Measurements from ENCODE around the gene TP53I11.

The TP53I11 gene

GRCh38 chr11:44938066-44938691 is 12.5 kb downstream of the TP53I11 start:
- no peak for DNase-seq

- no peak for DNase-seq
Observed at GRCh38 chr11:44936951-44937543, 13.6 kb downstream of the TP53I11 start.

DNA sequence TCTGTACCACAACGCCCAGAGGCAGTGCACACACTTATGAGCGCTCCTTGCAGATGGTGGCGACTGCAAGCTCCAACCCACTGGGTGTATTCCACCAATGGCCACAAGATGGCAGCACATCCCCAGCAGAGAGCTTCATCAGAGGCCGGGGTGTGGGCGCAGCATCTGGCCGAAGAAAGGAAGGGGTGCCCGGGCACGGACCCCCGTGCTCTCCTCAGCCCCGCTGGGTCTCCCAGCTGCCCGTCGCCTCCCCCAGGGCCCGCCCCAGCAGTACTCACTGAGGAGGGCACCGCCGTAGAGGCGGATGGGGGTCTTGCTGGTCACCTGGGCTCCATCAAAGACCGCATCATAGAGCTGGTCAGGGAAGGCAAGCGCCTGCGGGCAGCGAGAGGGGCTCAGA is 14.2 kb downstream of the TP53I11 start:
- peak; percentile 52 for DNase-seq

GRCh38 chr11:44934735-44935250 is 15.9 kb downstream of the TP53I11 start:
- DNase-seq: no peak

- DNase-seq: no peak
Observed at GRCh38 chr11:44934110-44934509, 16.6 kb downstream of the TP53I11 start.

DNA sequence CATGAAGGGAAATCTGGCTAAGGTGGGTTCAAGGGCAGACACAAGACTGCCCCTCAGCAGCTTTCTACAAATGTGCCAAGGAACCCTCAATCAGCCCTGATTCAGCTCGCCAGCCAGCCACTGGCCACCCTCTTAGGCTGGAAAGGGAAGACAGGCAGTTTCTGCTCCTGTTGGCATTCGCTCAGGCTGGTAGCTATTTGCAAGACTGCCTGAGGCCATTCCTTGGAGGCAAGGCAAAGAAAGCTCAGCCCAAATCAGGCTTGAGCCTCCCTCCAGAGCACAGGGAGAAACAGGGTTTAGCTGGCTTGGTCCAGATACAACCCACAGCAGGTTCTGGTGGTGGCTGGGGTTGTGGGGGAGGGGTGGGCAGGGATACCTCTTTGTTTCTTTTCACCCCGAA is 19.2 kb downstream of the TP53I11 start:
- no peak for DNase-seq

DNA sequence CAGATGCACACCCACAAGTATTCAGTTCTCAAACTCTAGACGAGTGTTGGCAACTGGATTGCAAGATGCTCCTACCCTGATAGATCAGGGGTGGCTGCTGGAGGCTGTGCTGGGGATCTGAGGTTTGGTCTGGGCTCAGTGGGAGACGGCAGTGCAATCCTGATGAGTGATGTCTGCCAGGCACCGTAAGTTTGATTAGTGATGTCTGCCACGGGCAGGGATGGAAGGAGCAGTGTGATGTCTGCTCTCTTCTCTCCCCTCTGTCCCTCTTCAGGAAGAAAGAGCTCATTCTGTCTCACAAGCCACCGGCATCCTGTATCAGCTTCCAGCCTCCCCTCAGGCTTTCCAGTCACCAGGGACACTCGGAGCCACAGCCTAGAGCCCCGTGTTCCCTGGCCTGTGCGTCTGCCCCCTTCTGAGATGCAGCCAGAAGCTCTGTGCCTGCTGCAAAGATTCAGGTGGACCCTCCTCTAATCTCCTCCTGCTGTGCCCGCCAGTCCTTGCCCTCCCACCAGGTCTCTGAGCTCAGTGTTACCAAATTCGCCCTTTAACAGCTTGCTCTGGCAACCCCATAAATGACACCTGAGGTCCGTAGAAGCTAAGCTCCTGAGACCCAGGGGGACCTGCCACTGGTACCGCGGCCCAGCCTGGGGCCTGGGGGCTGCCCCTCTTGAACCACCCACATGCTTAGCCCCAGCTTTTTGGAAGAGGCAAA is 19.9 kb downstream of the TP53I11 start:
- DNase-seq: no peak

DNA sequence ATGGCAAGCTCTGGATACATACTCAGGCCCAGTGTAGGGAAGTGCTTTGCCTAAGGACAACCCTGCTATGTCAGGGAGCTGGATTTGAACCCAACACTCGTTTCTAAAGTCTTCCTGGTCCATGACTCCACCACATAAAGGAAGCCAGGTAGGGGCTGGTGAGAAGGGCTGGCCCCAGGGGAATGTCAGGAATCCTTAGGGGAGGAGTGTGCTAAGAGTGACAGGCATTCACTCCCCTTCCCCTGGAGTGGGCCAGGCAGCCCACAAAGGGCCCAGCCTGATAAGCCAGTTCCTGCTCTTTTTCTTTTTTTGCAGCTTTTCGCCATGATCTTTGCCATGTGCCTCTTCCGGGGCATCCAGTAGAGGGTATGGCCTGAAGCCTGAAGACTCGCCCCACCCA is 21.9 kb downstream of the TP53I11 start:
- no peak for DNase-seq

DNA sequence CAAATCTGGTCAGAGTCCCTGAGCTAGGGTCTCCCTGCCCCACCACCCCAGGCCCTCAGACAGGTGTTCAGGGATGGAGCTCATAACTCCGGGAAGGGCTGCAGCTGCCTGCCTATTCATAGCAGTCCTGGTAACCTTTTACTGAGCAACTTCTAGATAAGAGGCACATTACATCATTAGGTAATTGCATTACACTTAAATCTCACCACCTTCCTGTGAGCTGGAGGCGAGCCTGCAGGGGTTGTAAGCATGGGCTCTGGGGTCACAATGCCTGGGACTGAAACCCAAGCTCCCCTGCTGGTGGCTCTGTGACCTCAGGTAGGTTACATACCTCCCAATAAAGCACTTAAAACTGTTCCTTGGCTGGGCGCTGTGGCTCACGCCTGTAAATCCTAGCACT is 22.5 kb downstream of the TP53I11 start:
- no peak for DNase-seq

DNA sequence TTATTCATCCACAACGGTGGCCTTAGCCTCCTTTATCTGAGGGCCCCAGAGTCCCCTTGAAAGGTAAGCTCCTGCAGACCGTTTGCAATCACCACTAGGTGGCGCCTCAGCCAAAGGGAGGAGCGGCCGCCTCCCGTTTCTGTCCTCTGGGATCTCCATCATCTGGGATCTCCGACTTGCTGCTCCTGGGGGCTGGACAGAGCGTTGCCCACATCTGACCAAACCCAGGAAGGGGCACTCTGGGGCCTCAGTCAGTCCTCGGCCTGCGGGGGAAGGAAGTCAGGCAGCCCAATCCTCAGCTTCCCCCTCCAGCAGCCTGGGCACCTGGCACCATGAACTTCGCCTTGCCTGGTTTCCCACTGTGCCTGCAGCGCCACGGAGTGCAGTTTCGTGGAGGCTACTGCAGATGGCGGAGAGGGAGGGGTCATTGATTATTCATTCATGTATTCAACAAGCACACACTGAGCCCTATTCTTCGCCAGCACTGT is 23.5 kb downstream of the TP53I11 start:
- peak; percentile 41 for DNase-seq

- DNase-seq: no peak
Observed at GRCh38 chr11:44926036-44926435, 24.6 kb downstream of the TP53I11 start.

GRCh38 chr11:44923806-44924205 is 26.9 kb downstream of the TP53I11 start:
- no peak for DNase-seq

DNA sequence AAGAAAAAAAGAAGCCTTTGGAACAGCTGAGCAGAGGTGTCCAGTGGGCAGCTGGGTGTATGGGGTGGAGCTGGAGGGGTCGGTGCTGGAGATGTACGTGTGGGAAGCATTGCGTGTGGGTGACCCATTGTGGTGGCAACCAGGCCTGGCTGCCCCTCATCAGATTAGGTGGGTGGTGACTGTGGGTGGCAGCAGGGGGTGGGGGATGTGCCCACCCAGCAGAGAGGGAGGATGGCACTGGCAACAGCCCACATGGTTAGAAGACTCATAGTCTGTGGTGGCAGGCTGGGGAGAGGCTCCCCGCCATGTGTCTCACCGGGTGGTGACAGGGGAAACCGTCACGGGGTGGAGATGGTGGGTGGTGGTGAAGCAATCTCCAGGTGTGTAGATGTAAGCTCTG is 27.6 kb downstream of the TP53I11 start:
- DNase-seq: no peak

GRCh38 chr11:44920451-44920850 is 30.2 kb downstream of the TP53I11 start:
- no peak for DNase-seq

- DNase-seq: no peak
Observed at GRCh38 chr11:44917741-44918140, 32.9 kb downstream of the TP53I11 start.

DNA sequence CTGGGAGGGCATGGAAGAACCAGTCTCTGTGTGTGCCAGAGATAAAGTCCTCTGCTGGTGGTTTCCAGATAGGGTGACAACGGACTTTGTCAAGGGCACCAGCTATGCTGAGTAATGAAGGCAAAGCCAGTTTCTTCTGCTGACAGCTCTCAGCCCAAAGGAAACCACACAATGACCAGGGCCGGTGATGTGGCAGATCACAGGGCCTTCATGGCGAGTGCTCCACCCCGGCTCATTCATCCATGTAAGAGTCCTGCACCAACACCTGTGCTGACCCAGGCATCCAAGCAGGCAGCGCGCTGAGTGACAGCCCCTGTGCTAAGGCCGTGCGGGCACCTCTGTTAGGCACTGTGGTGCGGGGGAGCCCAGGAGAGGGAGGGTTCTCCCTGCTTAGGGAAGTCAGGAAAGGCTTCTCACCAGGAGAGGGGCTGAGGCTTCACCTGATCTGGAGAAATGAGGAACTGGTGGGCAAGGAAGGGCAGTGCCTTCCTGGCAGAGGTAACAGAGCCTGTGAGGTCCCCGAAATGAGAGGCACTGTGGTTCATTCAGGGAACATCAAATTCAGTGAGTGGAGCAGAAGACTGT is 33.8 kb downstream of the TP53I11 start:
- DNase-seq: no peak

- DNase-seq: no peak
Observed at GRCh38 chr11:44916331-44916730, 34.4 kb downstream of the TP53I11 start.

DNA sequence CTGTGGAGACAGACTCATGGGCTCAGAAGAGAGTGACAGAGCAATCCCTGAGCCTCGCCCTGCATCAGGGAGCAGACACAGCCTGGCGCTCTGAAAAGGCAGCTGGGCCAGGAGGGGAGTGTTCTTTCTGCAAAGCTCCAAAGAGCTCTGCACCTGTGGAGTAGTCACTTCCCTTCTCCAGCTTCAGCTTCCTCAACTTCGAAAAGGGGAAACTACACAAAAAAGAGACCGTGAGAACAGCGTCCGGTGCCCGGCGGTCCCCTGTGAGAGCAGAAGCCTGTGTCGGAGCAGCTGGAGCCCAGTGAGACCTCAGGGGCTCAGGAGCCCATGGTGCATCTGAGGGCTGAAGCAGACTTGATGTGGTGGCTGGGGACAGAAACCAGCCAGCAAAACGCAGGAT is 35.1 kb downstream of the TP53I11 start:
- DNase-seq: no peak

- DNase-seq: no peak
Observed at GRCh38 chr11:44915004-44915403, 35.7 kb downstream of the TP53I11 start.

GRCh38 chr11:44914105-44914504 is 36.6 kb downstream of the TP53I11 start:
- no peak for DNase-seq

GRCh38 chr11:44913502-44913901 is 37.2 kb downstream of the TP53I11 start:
- DNase-seq: no peak

- no peak for DNase-seq
Observed at GRCh38 chr11:44912270-44912987, 38.3 kb downstream of the TP53I11 start.
